ENCODE results near the gene PRRC2B.
"Not testable (repeated sequence)": the region's sequence is repeated elsewhere in the genome, so short reads cannot be mapped to it uniquely, and the experiment has no call there.

PRRC2B gene

GRCh38 chr9:131492070-131492469, 98.2 kb downstream of the PRRC2B start:
- no peak for DNase-seq

DNA sequence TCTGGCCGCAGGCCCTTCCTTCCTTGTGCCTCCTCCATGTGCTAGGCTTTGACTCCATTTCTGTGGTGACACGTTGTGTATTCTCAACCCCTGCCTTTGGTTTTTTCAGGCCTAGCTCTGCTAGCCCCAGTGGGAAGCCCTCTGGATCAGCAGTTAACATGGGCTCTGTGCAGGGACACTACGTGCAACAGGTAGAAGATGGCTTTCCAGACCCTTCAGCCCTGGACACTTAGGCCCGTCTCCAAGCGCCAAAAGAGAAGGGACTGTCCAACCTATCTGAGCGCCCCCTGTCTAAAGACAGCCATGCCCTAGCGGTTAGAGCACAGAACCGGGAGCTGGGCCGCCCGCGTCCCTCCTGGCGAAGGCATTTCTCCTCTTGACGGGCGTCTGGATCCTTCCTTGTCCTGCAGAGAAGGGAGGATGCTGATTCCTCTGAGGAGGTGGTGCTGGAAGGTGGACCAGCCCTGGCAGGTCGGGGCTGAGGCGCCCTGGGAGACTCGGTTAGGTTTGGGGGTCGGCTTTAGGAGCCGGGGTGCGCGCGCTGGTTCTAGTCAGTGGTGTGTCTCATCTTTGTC, 100.5 kb downstream of the PRRC2B start:
- no peak for DNase-seq

DNA sequence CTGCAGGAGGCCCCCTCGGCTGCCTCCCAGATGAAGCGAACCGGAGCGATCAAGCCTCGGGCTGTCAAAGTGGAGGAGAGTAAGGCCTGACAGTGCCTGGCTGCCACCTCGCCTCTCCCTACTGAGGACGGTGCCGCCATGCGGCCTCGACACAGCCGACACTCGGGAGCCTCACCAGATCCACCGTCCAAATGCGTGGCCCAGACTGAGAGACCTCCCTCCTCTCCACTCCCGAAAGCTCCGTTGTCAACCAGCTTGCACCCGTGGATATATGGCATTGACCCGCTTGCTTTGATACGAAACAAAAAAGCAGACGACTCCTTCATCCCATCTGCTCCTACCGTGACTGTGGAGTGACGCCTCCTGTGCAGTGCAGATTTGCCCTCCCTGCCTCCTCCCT, 101.9 kb downstream of the PRRC2B start:
- no peak for DNase-seq

DNA sequence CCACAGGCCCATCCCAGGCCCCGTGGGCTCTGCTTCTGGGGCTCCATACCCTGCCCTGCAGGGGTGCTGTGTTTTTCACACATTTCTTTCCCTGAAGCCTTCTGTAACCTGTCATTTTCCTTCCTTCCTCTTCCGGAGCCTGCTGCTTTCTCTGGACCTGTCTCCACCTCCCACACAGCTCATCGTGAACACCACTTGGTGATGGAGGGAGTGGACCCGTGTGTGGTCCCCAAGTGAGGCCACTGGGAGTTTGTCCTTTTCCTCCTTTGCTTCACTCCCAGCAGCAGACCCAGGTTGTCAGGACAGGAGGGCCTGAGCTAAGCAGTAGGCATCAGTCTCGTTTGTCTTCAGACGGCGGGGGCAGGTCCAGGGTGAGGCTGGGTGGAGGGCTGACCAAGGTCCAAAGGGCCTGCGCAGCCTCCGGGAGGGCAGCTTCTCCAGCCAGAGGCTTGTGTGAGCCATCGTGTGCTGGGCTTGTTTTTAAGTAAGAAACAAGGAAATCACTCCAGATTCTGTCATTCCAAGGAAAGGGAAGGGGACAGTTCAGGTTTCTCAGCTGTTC, 103.0 kb downstream of the PRRC2B start:
- DNase-seq = no peak

- DNase-seq = no peak
These were observed 105.4 kb downstream of the PRRC2B start for GRCh38 chr9:131499254-131499767.

GRCh38 chr9:131500377-131500776, 106.5 kb downstream of the PRRC2B start:
- DNase-seq = no peak

DNA sequence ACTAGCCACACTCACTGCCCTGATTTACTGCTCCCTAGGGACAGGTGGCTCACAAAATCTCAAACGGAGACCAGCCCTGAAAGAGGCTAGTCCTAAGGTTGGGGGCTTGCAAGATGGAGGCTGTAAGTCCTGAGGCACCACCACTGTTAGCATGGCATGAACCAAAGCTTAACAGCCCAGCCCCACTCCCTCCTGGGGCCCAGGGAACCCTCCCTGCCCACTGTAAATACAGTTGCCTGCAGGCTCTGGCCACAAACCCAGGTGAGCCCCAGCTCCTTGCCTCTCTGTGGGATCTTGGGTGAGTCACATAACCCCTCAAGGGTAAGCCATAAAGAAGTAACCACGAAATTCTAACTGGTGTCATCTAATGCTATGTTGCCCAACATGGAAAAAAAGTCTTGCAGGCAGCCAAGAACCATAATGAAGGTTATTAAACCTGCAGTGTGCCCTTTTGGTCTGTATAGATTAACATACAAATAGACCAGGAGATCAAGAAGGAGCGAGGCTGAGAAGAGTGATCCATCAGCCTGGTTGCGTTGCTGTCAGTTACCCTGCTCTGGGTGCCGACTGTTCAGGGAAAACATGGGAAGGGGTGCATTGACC, 107.2 kb downstream of the PRRC2B start:
- peak; percentile 51 for DNase-seq

DNA sequence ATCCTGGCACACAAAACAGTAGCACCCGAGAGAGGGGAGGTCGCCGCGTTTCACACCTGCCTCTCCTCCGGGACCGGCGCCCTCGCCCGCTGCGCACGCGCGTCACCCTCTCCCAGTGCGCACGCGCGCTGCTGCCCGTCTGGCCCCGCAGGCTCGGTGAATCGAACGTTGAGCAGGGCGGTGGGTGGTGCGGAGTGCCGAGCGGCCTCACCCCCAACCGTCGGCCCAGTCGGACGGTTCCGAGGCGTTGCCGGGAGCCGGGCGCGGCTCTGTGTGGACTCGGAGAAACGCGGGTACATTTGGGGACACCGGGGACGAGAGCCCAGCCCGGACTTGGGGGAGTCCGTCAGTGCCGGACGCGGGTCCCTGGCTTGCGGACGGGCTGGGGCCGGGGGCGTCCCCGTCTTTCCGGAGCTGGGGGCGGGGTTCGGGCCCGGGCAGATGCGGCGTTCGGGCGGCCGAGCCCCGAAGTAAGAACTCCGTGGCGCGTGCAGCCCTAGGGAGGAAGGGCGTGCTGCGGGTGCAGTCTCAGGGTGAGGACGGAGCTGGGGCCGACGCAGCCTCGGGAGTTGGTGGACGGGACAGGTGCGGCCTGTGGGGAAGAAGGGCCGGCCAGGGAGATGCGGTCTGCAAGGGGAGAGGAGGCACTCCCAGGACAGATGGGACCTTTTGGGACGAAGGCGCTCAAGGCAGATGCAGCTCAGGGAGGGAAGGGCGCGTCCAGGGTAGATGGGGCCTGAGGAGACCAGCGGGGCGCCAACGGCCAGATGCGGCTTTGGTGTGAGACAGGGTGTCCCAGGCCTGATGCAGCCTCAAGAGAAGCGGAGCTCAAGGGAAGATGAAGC, 109.1 kb downstream of the PRRC2B start, which contains the start of gene POMT1:
TSS of gene POMT1 (plus strand) at position 138 of the 845 bp plus-strand sequence. CDS start 1,301 bp downstream, outside the sequence.
- peak; percentile 92 for DNase-seq

- peak; percentile 64 for DNase-seq
These were observed 110.0 kb downstream of the PRRC2B start for GRCh38 chr9:131503626-131504465.

- peak; percentile 75 for DNase-seq
These were observed 111.1 kb downstream of the PRRC2B start for GRCh38 chr9:131505012-131505411.

DNA sequence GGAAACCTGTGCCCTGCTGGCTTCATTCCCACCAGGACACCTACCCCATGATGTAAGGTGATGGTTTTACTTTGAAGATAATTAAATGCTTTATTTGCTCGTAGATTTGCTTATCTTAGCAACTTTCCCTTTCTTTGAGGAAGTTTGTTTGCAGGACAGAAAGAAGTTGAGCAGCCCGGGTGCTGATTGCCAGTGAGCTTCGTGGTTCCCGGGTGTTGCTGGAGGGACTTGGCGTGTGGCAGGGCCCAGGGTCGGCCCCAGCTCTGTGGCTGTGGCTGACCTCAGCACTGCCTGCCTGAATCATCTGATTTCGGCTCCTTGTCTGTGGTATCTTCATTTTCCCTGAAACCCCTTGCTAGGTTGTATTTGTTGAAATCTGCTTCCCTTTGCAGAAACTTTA, 117.5 kb downstream of the PRRC2B start:
- DNase-seq = no peak

- DNase-seq = no peak
These were observed 118.0 kb downstream of the PRRC2B start for GRCh38 chr9:131511880-131512279.

GRCh38 chr9:131513177-131513576, 119.3 kb downstream of the PRRC2B start:
- no peak for DNase-seq

GRCh38 chr9:131515559-131516031, 121.7 kb downstream of the PRRC2B start:
- not testable (repeated sequence) for DNase-seq

GRCh38 chr9:131516100-131516499, 122.2 kb downstream of the PRRC2B start:
- no peak for DNase-seq

DNA sequence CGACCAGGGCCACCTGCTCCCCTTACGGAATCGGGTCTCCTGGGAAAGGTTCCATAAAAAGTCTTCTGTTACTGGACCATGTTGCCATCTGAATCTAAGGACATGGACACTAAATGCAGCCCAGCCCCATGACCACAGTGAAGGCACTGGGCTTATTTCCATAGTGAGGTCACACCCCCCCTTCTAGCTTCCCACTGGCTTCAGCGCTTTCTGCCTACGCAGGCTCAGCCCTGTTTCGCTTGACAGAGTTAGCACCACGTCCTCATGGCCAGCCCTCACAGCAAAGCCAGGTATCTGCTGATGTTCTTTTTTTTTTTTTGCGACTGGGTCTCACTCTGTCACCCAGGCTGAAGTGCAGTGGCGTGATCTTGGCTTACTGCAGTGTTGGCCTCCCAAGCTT, 123.0 kb downstream of the PRRC2B start:
- DNase-seq = no peak

GRCh38 chr9:131517761-131518190, 123.9 kb downstream of the PRRC2B start:
- no peak for DNase-seq

GRCh38 chr9:131518553-131518952, 124.7 kb downstream of the PRRC2B start:
- DNase-seq = no peak

DNA sequence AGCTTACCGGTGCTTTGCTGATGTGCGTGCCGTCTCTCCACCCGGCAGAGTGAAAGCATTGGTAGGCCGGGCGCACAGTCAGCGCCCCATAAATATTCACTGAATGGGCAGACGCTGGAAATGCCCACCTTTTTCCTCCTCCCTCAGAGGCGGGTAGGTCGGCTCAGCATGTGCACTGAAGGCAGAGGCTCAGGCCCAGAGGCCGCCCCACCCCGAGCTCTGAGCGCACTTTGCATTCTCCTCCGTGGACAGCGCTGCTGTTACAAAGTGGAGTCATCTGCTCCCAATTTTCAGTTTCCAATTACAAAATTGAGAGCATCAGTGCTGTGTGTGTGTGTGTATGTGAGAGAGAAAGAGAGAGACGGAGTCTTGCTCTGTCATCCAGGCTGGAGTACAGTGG, 126.6 kb downstream of the PRRC2B start:
- no peak for DNase-seq

- DNase-seq = no peak
These were observed 127.3 kb downstream of the PRRC2B start for GRCh38 chr9:131521203-131521602.

DNA sequence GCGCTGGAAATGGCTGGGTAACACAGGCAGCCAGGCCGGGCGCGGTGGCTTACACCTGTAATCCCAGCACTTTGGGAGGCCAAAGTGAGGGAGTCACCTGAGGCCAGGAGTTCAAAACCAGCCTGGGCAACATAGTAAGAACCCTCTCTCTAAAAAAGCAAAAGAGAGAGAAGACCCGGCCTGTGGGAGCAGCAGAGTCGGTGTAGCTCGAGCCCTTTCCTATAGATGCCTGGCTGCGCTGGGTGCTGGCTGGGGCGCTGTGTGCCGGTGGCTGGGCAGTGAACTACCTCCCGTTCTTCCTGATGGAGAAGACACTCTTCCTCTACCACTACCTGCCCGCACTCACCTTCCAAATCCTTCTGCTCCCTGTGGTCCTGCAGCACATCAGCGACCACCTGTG, 127.9 kb downstream of the PRRC2B start:
- no peak for DNase-seq
